Left lobe of liver (tissue), 1 donor: ENCODE results near the gene GZF1. TPM values are rescaled to one million over a fixed set of nuclear protein-coding genes. Genes with fewer than 3 reads are reported as not detected.

Source experiments
- total RNA-seq: library from RNA; stranded (reverse); gene quantifications from one replicate; pipeline ENCODE4 v1.2.1, GENCODE V29; 2021
- donor health status: DM: no; HTN: yes; CAD: no.

The GZF1 gene
- total RNA-seq, 1 donor from 2014 or later = 4.4 TPM

Other genes starting within 250 kb of the GZF1 start
- 2.6 TPM for gene NXT1, start 11.4 kb upstream of the GZF1 start, total RNA-seq
- gene NAPB, start 59.3 kb downstream of the GZF1 start, total RNA-seq = 5.3 TPM
- not detected for gene CSTL1, start 77.5 kb downstream of the GZF1 start, total RNA-seq
- gene CST11, start 90.7 kb downstream of the GZF1 start, total RNA-seq = not detected
- not detected for gene CST8, start 128.9 kb downstream of the GZF1 start, total RNA-seq
- gene CST9L, start 206.3 kb downstream of the GZF1 start, total RNA-seq = not detected
- not detected for gene CST9, start 243.7 kb downstream of the GZF1 start, total RNA-seq